Measurements from ENCODE around the gene KCNIP4. TPM values are rescaled to one million over a fixed set of nuclear protein-coding genes. Genes with fewer than 3 reads are reported as not detected.

The KCNIP4 gene
- total and polyA plus RNA-seq, 9 of the 15 experiments (the other 6 are each of a cell fraction or from before 2014, with no cell fraction given), result 0.25 to 0.41 TPM; not detected in 7

GRCh38 chr4:21067351-21067750 is 881.2 kb downstream of the KCNIP4 start:
- H3K79me2 ChIP-seq (ENCODE audit: control insufficient read depth, insufficient read depth, low read length), result no peaks in the 10 kb centered on the region
- TF ChIP-seq NEUROD1 (IDR thresholded peaks at IDR 0.05; ENCODE audit: borderline replicate concordance, low read depth, low read length, partially characterized antibody) (no peak), CBX1 (IDR thresholded peaks at IDR 0.05; ENCODE audit: low read depth) (no peak), KAT7 (CRISPR knock-in tag; IDR thresholded peaks at IDR 0.05; ENCODE audit: borderline replicate concordance) (no peak), SAP30 (IDR thresholded peaks at IDR 0.05; ENCODE audit: borderline replicate concordance, insufficient read depth, low read depth, low read length, poor library complexity, severe bottlenecking) (no peak), ZBTB1 (CRISPR knock-in tag; IDR thresholded peaks at IDR 0.05; ENCODE audit: borderline replicate concordance, low read depth) (no peak), CTBP1 (IDR thresholded peaks at IDR 0.05; ENCODE audit: borderline replicate concordance) (no peak), MXI1 (IDR thresholded peaks at IDR 0.05; ENCODE audit: low read depth, low read length) (no peak)
- TF ChIP-seq, protein P1, sequence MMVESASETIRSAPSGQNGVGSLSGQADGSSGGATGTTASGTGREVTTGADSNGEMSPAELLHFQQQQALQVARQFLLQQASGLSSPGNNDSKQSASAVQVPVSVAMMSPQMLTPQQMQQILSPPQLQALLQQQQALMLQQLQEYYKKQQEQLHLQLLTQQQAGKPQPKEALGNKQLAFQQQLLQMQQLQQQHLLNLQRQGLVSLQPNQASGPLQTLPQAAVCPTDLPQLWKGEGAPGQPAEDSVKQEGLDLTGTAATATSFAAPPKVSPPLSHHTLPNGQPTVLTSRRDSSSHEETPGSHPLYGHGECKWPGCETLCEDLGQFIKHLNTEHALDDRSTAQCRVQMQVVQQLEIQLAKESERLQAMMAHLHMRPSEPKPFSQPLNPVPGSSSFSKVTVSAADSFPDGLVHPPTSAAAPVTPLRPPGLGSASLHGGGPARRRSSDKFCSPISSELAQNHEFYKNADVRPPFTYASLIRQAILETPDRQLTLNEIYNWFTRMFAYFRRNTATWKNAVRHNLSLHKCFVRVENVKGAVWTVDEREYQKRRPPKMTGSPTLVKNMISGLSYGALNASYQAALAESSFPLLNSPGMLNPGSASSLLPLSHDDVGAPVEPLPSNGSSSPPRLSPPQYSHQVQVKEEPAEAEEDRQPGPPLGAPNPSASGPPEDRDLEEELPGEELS (CRISPR knock-in tag; IDR thresholded peaks at IDR 0.05; ENCODE audit: borderline replicate concordance), result no peak
- TF ChIP-seq, protein P2, sequence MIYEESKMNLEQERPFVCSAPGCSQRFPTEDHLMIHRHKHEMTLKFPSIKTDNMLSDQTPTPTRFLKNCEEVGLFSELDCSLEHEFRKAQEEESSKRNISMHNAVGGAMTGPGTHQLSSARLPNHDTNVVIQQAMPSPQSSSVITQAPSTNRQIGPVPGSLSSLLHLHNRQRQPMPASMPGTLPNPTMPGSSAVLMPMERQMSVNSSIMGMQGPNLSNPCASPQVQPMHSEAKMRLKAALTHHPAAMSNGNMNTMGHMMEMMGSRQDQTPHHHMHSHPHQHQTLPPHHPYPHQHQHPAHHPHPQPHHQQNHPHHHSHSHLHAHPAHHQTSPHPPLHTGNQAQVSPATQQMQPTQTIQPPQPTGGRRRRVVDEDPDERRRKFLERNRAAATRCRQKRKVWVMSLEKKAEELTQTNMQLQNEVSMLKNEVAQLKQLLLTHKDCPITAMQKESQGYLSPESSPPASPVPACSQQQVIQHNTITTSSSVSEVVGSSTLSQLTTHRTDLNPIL (CRISPR knock-in tag; IDR thresholded peaks at IDR 0.05), result no peak
- TF ChIP-seq, protein P3, sequence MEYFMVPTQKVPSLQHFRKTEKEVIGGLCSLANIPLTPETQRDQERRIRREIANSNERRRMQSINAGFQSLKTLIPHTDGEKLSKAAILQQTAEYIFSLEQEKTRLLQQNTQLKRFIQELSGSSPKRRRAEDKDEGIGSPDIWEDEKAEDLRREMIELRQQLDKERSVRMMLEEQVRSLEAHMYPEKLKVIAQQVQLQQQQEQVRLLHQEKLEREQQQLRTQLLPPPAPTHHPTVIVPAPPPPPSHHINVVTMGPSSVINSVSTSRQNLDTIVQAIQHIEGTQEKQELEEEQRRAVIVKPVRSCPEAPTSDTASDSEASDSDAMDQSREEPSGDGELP (CRISPR knock-in tag; IDR thresholded peaks at IDR 0.05; ENCODE audit: borderline replicate concordance), result no peak
- no peak for ATAC-seq
- intact Hi-C loops (cut with micrococcal nuclease), result no loop called here
- no peak overlapping the region for H3K9ac ChIP-seq (ENCODE audit: insufficient read depth in 1 of 2, low read depth in 2 of 2, low read length in 2 of 2)
- H3K9me3 ChIP-seq (replicated peaks; ENCODE audit: control insufficient read depth, insufficient read depth, low read depth, low read length), result no peaks in the 10 kb centered on the region
- H3K4me1 ChIP-seq (replicated peaks in 1 of 2; ENCODE audit: control insufficient read depth in 2 of 2, insufficient read depth in 2 of 2, low read length in 2 of 2), result no peaks in the 10 kb centered on the region
- BruUV-seq (replicated peaks), result no TSS peak
- H3K36me3 ChIP-seq (ENCODE audit: control insufficient read depth, insufficient read depth, low read length), result no peaks in the 10 kb centered on the region
- CTCF ChIA-PET (ENCODE audit: low intra/inter-chr PET ratio), result no interaction called here
- no peak overlapping the region for H3K4me2 ChIP-seq (ENCODE audit: insufficient read depth, low read length)
- no peak for DNase-seq (ENCODE audit: extremely low read depth in 1 of 4, low spot score in 3 of 4)
- H2AFZ ChIP-seq (ENCODE audit: low read depth, low read length), result no peak overlapping the region
- FAIRE-seq, result no peak
- no peak overlapping the region for H3K27ac ChIP-seq (ENCODE audit: extremely low read depth, low read depth, low read length)
- no peak overlapping the region for H3K4me3 ChIP-seq
- POLR2A ChIA-PET, result no interaction called here
- H3K27me3 ChIP-seq (ENCODE audit: control insufficient read depth in 2 of 2, insufficient read depth in 2 of 2, low read length in 2 of 2), result no peaks in the 10 kb centered on the region
- no peaks in the 10 kb centered on the region for H4K20me1 ChIP-seq (replicated peaks; ENCODE audit: control insufficient read depth, insufficient read depth, low read length)
- in situ Hi-C loops (cut with MboI), result no loop called here
- WGBS (ENCODE audit: insufficient coverage, low coverage, missing lambda C conversion rate), result 0% methylated on average over 1 of the region's 1 CpG
- H3K9me1 ChIP-seq (ENCODE audit: control insufficient read depth, insufficient read depth, low read length), result no peaks in the 10 kb centered on the region
